Keratinocyte (primary cell): ENCODE results near the gene ARMH1. TPM values are rescaled to one million over a fixed set of nuclear protein-coding genes. Genes with fewer than 3 reads are reported as not detected.
A peak's percentile ranks its signal among the peaks of the same experiment; 100 is the strongest.

Experiments
- DNase-seq: peaks from one replicate; pipeline ENCODE4 v3.0.0-alpha.2; 2011; ENCODE audit warnings: low read depth, missing footprints, low spot score
- FAIRE-seq: peaks from 2 replicates; lab custom pipeline; 2011; peaks lifted over from hg19 to GRCh38; lab: Jason Lieb, UNC
- H2AFZ ChIP-seq: 2 replicates; pipeline ENCODE4 v1.6.0; 2012; ENCODE audit warnings: low read length, control low read depth, inconsistent platforms; ENCODE audit not compliant: control insufficient read depth
- H3K27ac ChIP-seq: 2 replicates; pipeline ENCODE4 v1.5.1; 2011; ENCODE audit warnings: low read length; ENCODE audit not compliant: control insufficient read depth, insufficient read depth
- H3K27me3 ChIP-seq: 3 replicates; pipeline ENCODE4 v1.6.0; 2011; ENCODE audit warnings: low read length; ENCODE audit not compliant: control insufficient read depth, insufficient read depth; ENCODE audit errors: extremely low read depth
- H3K36me3 ChIP-seq, 2 experiments: 2 replicates in 1 of 2; 3 replicates in 1 of 2; pipeline ENCODE4 v1.5.1; 2011; ENCODE audit warnings: low read length in 2 of 2, mild to moderate bottlenecking in 1 of 2; ENCODE audit not compliant: control insufficient read depth in 2 of 2, insufficient read depth in 2 of 2; ENCODE audit errors: extremely low read depth in 1 of 2
- H3K4me1 ChIP-seq: 3 replicates; pipeline ENCODE4 v1.5.1; 2011; ENCODE audit warnings: low read length; ENCODE audit not compliant: control insufficient read depth, insufficient read depth; ENCODE audit errors: extremely low read depth
- H3K4me2 ChIP-seq: 3 replicates; pipeline ENCODE4 v1.6.0; 2011; ENCODE audit warnings: low read depth, low read length; ENCODE audit not compliant: control insufficient read depth, insufficient read depth; ENCODE audit errors: extremely low read depth
- H3K4me3 ChIP-seq, 3 experiments: fragments of 200-600 bp in 1 of 3; sonication (generic) in 1 of 3; 2 replicates in 2 of 3; 3 replicates in 1 of 3; pipeline ENCODE4 v1.5.1; 2011 to 2016; ENCODE audit warnings: low read length in 3 of 3, mild to moderate bottlenecking in 3 of 3, control low read depth in 2 of 3, inconsistent platforms in 1 of 3, low read depth in 1 of 3, mixed read lengths in 1 of 3, mixed run types in 1 of 3, moderate library complexity in 1 of 3; ENCODE audit not compliant: control insufficient read depth in 2 of 3, insufficient read depth in 2 of 3; ENCODE audit errors: extremely low read depth in 1 of 3
- H3K79me2 ChIP-seq: 2 replicates; pipeline ENCODE4 v1.6.0; 2012; ENCODE audit warnings: low read length; ENCODE audit not compliant: control insufficient read depth, insufficient read depth
- H3K9ac ChIP-seq: 3 replicates; pipeline ENCODE4 v1.6.0; 2011; ENCODE audit warnings: low read length; ENCODE audit not compliant: control insufficient read depth, insufficient read depth; ENCODE audit errors: extremely low read depth
- H3K9me1 ChIP-seq: 3 replicates; pipeline ENCODE4 v1.6.0; 2011; ENCODE audit warnings: low read length; ENCODE audit not compliant: control insufficient read depth, insufficient read depth; ENCODE audit errors: extremely low read depth
- H3K9me3 ChIP-seq: 2 replicates; pipeline ENCODE4 v1.5.1; 2012; ENCODE audit warnings: low read depth, low read length; ENCODE audit not compliant: control insufficient read depth
- H4K20me1 ChIP-seq: 3 replicates; pipeline ENCODE4 v1.6.0; 2011; ENCODE audit warnings: low read length; ENCODE audit not compliant: control insufficient read depth, insufficient read depth; ENCODE audit errors: extremely low read depth
- CTCF ChIP-seq, 3 experiments: IDR thresholded peaks in 1 of 3; conservative IDR thresholded peaks in 1 of 3; optimal IDR thresholded peaks in 1 of 3; 2 replicates in 2 of 3; 3 replicates in 1 of 3; pipeline versions ENCODE3 to v1.5.1; 2011; ENCODE audit warnings: low read length in 3 of 3, mild to moderate bottlenecking in 3 of 3, moderate library complexity in 2 of 3, control low read depth in 1 of 3, inconsistent platforms in 1 of 3; ENCODE audit not compliant: insufficient read depth in 2 of 3; ENCODE audit errors: extremely low read depth in 1 of 3
- EZH2 ChIP-seq: IDR thresholded peaks from one replicate; pipeline ENCODE4 v1.6.1; 2012; ENCODE audit warnings: inconsistent platforms, mild to moderate bottlenecking, low read length, moderate library complexity
- dilution Hi-C: fragments of 300-500 bp; cut with MboI; formaldehyde crosslinking; loops from one replicate; pipeline ENCODE4 v1.7.0; 2020; ENCODE audit warnings: low sequenced_read_pairs; ENCODE audit not compliant: extremely low pct_ligation_motif_present
- polyA plus RNA-seq, 5 experiments: library from polyadenylated mRNA; depleted of rRNA in 3 of 5; stranded (reverse) in 3 of 5; stranded (forward) in 1 of 5; unstranded in 1 of 5; fragments of >200 nt; gene quantifications; 1 replicate in 1 of 5; 2 replicates in 3 of 5; 3 replicates in 1 of 5; pipeline versions ENCODE4 v1.2.1 to v1.2.3, GENCODE V29; 2011 to 2012; ENCODE audit warnings: missing spikeins in 2 of 5, low read depth in 1 of 5, low replicate concordance in 1 of 5

ARMH1 gene
- polyA plus RNA-seq, 1 donor (not counting 4 experiments of a cell fraction or from before 2014, with no cell fraction given), result 0.22 TPM

- peak overlapping the region; percentile 90 for H2AFZ ChIP-seq
- no peaks in the 10 kb centered on the region for H4K20me1 ChIP-seq
- peak overlapping the region; percentile 62 to 84 (median 82) for H3K4me3 ChIP-seq
- FAIRE-seq (no peak), DNase-seq (no peak)
- H3K4me1 ChIP-seq, result peaks cover 17% of the 10 kb centered on the region
- H3K36me3 ChIP-seq, result no peaks in the 10 kb centered on the region
- H3K27ac ChIP-seq, result peak overlapping the region; percentile 90
- no peaks in the 10 kb centered on the region for H3K27me3 ChIP-seq
- H3K9ac ChIP-seq, result peak overlapping the region; percentile 87
- dilution Hi-C loops, result no loop called here
- H3K9me1 ChIP-seq, result peaks cover 2% of the 10 kb centered on the region
- TF ChIP-seq CTCF (optimal IDR thresholded peaks at IDR 0.05 in 1 of 3, IDR thresholded peaks at IDR 0.05 in 1 of 3, conservative IDR thresholded peaks at IDR 0.05 in 1 of 3; ENCODE audit: extremely low read depth in 1 of 3, insufficient read depth in 2 of 3, low read length in 3 of 3), result no peak
- TF ChIP-seq EZH2, result no peak
- peak overlapping the region; percentile 81 for H3K4me2 ChIP-seq
- no peaks in the 10 kb centered on the region for H3K9me3 ChIP-seq
- H3K79me2 ChIP-seq, result no peaks in the 10 kb centered on the region
Measured at GRCh38 chr1:44672961-44673674, 1.4 kb upstream of the ARMH1 start.

- TF ChIP-seq EZH2, result no peak
- TF ChIP-seq CTCF (optimal IDR thresholded peaks at IDR 0.05 in 1 of 3, IDR thresholded peaks at IDR 0.05 in 1 of 3, conservative IDR thresholded peaks at IDR 0.05 in 1 of 3; ENCODE audit: extremely low read depth in 1 of 3, insufficient read depth in 2 of 3, low read length in 3 of 3), result no peak
- no peak for FAIRE-seq
- H3K36me3 ChIP-seq, result no peaks in the 10 kb centered on the region
- H3K4me1 ChIP-seq, result peaks cover 17% of the 10 kb centered on the region
- peak overlapping the region; percentile 90 for H3K27ac ChIP-seq
- H3K79me2 ChIP-seq, result no peaks in the 10 kb centered on the region
- H3K4me2 ChIP-seq, result peak overlapping the region; percentile 81
- peaks cover 2% of the 10 kb centered on the region for H3K9me1 ChIP-seq
- H3K4me3 ChIP-seq, result peak overlapping the region; percentile 62 to 84 (median 82)
- peak overlapping the region; percentile 87 for H3K9ac ChIP-seq
- dilution Hi-C loops, result no loop called here
- H3K27me3 ChIP-seq, result no peaks in the 10 kb centered on the region
- H3K9me3 ChIP-seq, result no peaks in the 10 kb centered on the region
- no peak for DNase-seq
- H2AFZ ChIP-seq, result peak overlapping the region; percentile 90
- no peaks in the 10 kb centered on the region for H4K20me1 ChIP-seq
Measured at GRCh38 chr1:44673675-44674112, 820 bp upstream of the ARMH1 start.
